ENCODE data around the gene CORO6. TPM values are rescaled to one million over a fixed set of nuclear protein-coding genes. Genes with fewer than 3 reads are reported as not detected.

The CORO6 gene
- total RNA-seq, 1 experiment from 2014 or later, result 35.0 TPM

- intact Hi-C loops (cut with micrococcal nuclease; ENCODE audit: unreplicated experiment), result loop anchor here (1.0 to 2.0 kb wide), 2 partner anchors 20 to 34 kb away; partner anchors contain the start of genes CORO6 and TP53I13
- TF ChIP-seq CTCF (conservative IDR thresholded peaks at IDR 0.05) (no peak), EZH2 (IDR thresholded peaks at IDR 0.05; ENCODE audit: low read depth) (no peak)
- Histone ChIP-seq H3K79me2 (ENCODE audit: low read depth) (peaks cover 48% of the 10 kb centered on the region), H4K20me1 (ENCODE audit: insufficient read depth) (peaks cover 11% of the 10 kb centered on the region), H3K9me2 (ENCODE audit: insufficient read depth) (no peaks in the 10 kb centered on the region), H3K4me1 (replicated peaks; ENCODE audit: insufficient read depth) (peaks cover 33% of the 10 kb centered on the region), H3F3A (ENCODE audit: insufficient read depth, low read depth) (peaks cover 30% of the 10 kb centered on the region), H3K4me2 (peak overlapping the region; percentile 86), H3K27ac (0 out of 2 replicates have a peak overlapping the region, but pooled peaks have one; percentile 4), H3K9me3 (ENCODE audit: insufficient read depth, low read depth) (no peaks in the 10 kb centered on the region), H3K36me3 (ENCODE audit: low read depth) (no peaks in the 10 kb centered on the region), H3K4me3 (peak overlapping the region; percentile 93), H3K27me3 (ENCODE audit: insufficient read depth, low read depth) (no peaks in the 10 kb centered on the region), H2AFZ (peak overlapping the region; percentile 81)
- DNase-seq, result no peak
- no TSS peak for BruUV-seq (replicated peaks)
- POLR2A ChIA-PET (ENCODE audit: unreplicated experiment), result interaction anchor here (0.5 kb wide), 1 partner anchor 290 kb away, joined by 5 read pairs; no protein-coding TSS in a partner anchor
- CTCF ChIA-PET, result interaction anchor here (1.4 kb wide), 1 partner anchor 51 kb away, joined by 3 read pairs; no protein-coding TSS in a partner anchor
Observed at GRCh38 chr17:29588562-29589411, 33.9 kb downstream of the CORO6 start.

GRCh38 chr17:29588017-29588561 is 34.6 kb downstream of the CORO6 start:
- Histone ChIP-seq H3K27ac (no peak overlapping the region), H3K4me3 (peak overlapping the region; percentile 93), H3K36me3 (ENCODE audit: low read depth) (no peaks in the 10 kb centered on the region), H3K4me2 (peak overlapping the region; percentile 86), H3K9me3 (ENCODE audit: insufficient read depth, low read depth) (no peaks in the 10 kb centered on the region), H4K20me1 (ENCODE audit: insufficient read depth) (peaks cover 11% of the 10 kb centered on the region), H3K27me3 (ENCODE audit: insufficient read depth, low read depth) (no peaks in the 10 kb centered on the region), H3K9me2 (ENCODE audit: insufficient read depth) (no peaks in the 10 kb centered on the region), H3K79me2 (ENCODE audit: low read depth) (peaks cover 48% of the 10 kb centered on the region), H2AFZ (no peak overlapping the region), H3F3A (ENCODE audit: insufficient read depth, low read depth) (peaks cover 30% of the 10 kb centered on the region), H3K4me1 (replicated peaks; ENCODE audit: insufficient read depth) (peaks cover 33% of the 10 kb centered on the region)
- ChIA-PET CTCF (interaction anchor here (1.4 kb wide), 1 partner anchor 51 kb away, joined by 3 read pairs; no protein-coding TSS in a partner anchor), POLR2A (ENCODE audit: unreplicated experiment) (interaction anchor here (0.5 kb wide), 1 partner anchor 291 kb away, joined by 5 read pairs; no protein-coding TSS in a partner anchor)
- TF ChIP-seq CTCF (conservative IDR thresholded peaks at IDR 0.05) (no peak), EZH2 (IDR thresholded peaks at IDR 0.05; ENCODE audit: low read depth) (no peak)
- intact Hi-C loops (cut with micrococcal nuclease; ENCODE audit: unreplicated experiment), result loop anchor here (2.0 kb wide), 1 partner anchor 35 kb away; the partner anchor contains the start of gene CORO6
- no peak for DNase-seq
- no TSS peak for BruUV-seq (replicated peaks)

- ChIA-PET CTCF (interaction anchor here (1.4 kb wide), 1 partner anchor 52 kb away, joined by 3 read pairs; no protein-coding TSS in a partner anchor), POLR2A (ENCODE audit: unreplicated experiment) (no interaction called here)
- H3K27ac ChIP-seq, result no peak overlapping the region
- peaks cover 31% of the 10 kb centered on the region for H3K4me1 ChIP-seq (replicated peaks; ENCODE audit: insufficient read depth)
- no peaks in the 10 kb centered on the region for H3K9me2 ChIP-seq (ENCODE audit: insufficient read depth)
- no peaks in the 10 kb centered on the region for H3K36me3 ChIP-seq (ENCODE audit: low read depth)
- BruUV-seq (replicated peaks), result TSS peak; percentile 21
- no peaks in the 10 kb centered on the region for H3K9me3 ChIP-seq (ENCODE audit: insufficient read depth, low read depth)
- no peak for DNase-seq
- H3K79me2 ChIP-seq (ENCODE audit: low read depth), result peaks cover 48% of the 10 kb centered on the region
- peak overlapping the region; percentile 93; the same call in 1 of the 2 replicates for H3K4me3 ChIP-seq
- intact Hi-C loops (cut with micrococcal nuclease; ENCODE audit: unreplicated experiment), result no loop called here
- no peak for TF ChIP-seq CTCF (conservative IDR thresholded peaks at IDR 0.05)
- TF ChIP-seq EZH2 (IDR thresholded peaks at IDR 0.05; ENCODE audit: low read depth), result no peak
- no peak overlapping the region for H2AFZ ChIP-seq
- peaks cover 11% of the 10 kb centered on the region for H4K20me1 ChIP-seq (ENCODE audit: insufficient read depth)
- no peaks in the 10 kb centered on the region for H3K27me3 ChIP-seq (ENCODE audit: insufficient read depth, low read depth)
- peak overlapping the region; percentile 86 for H3K4me2 ChIP-seq
- peaks cover 27% of the 10 kb centered on the region for H3F3A ChIP-seq (ENCODE audit: insufficient read depth, low read depth)
Observed at GRCh38 chr17:29587591-29587990, 35.1 kb downstream of the CORO6 start.
